K562 (cell line): Measurements from ENCODE around the gene GRIN2A. TPM values are rescaled to one million over a fixed set of nuclear protein-coding genes. Genes with fewer than 3 reads are reported as not detected.

ENCODE experiments used
- ATAC-seq: fragments of 200-7000 bp; cut with Tn5 transposase; 3 replicates; pipeline ENCODE4 v1.9.1; 2020; ENCODE audit warnings: moderate library complexity
- BruUV-seq: library from RNA; stranded (reverse); fragments of 400-500 nt; replicated peaks from 2 replicates; lab custom pipeline; 2021; lab: Mats Ljungman, UMichigan
- CTCF ChIA-PET: fragments of 300-600 bp; formaldehyde crosslinking; extraction: SDS; loops from one replicate; lab custom pipeline; 2021; ENCODE audit warnings: low intra/inter-chr PET ratio; lab: Yijun Ruan, JAX
- POLR2A ChIA-PET: fragments of 300-600, 350-650 bp; sonication (Branson Sonifier 250); formaldehyde crosslinking; extraction: SDS; loops from one replicate; lab custom pipeline; 2021; ENCODE audit warnings: antibody characterized with exemption, inconsistent platforms; lab: Yijun Ruan, JAX
- DNase-seq, 4 experiments: peaks; one replicate each; pipeline versions ENCODE4 v3.0.0 to v3.0.0-alpha.2; 2011 to 2018; ENCODE audit warnings: low spot score in 3 of 4, mixed read lengths in 3 of 4; ENCODE audit errors: extremely low read depth in 1 of 4
- FAIRE-seq: peaks from 2 replicates; lab custom pipeline; 2011; peaks lifted over from hg19 to GRCh38; lab: Jason Lieb, UNC
- H2AFZ ChIP-seq: 2 replicates; pipeline ENCODE4 v1.6.0; 2011; ENCODE audit warnings: low read depth, low read length, control low read depth, inconsistent platforms
- H3K27ac ChIP-seq: fragments of 200-600 bp; 3 replicates; pipeline ENCODE4 v1.8.0; 2011; ENCODE audit warnings: low read depth, mild to moderate bottlenecking, control low read depth, inconsistent platforms, low read length, moderate library complexity, mixed read lengths; ENCODE audit errors: extremely low read depth
- H3K27me3 ChIP-seq, 2 experiments: fragments of 300-600 bp in 1 of 2; 2 replicates in 1 of 2; 3 replicates in 1 of 2; pipeline versions ENCODE4 v1.6.0 to v1.8.0; 2011; ENCODE audit warnings: inconsistent platforms in 2 of 2, low read length in 2 of 2, mild to moderate bottlenecking in 1 of 2, mixed read lengths in 1 of 2, moderate library complexity in 1 of 2; ENCODE audit not compliant: control insufficient read depth in 2 of 2, insufficient read depth in 2 of 2
- H3K36me3 ChIP-seq: fragments of 300-600 bp; 3 replicates; pipeline ENCODE4 v1.8.0; 2011; ENCODE audit warnings: mild to moderate bottlenecking, low read length, inconsistent platforms; ENCODE audit not compliant: control insufficient read depth, insufficient read depth
- H3K4me1 ChIP-seq, 2 experiments: fragments of 200-600 bp in 1 of 2; replicated peaks in 1 of 2; 2 replicates in 1 of 2; 3 replicates in 1 of 2; pipeline versions ENCODE4 v1.5.1 to v1.8.0; 2011; ENCODE audit warnings: inconsistent platforms in 2 of 2, low read length in 2 of 2, mild to moderate bottlenecking in 1 of 2, mixed read lengths in 1 of 2, moderate library complexity in 1 of 2; ENCODE audit not compliant: control insufficient read depth in 2 of 2, insufficient read depth in 2 of 2
- H3K4me2 ChIP-seq: 2 replicates; pipeline ENCODE4 v1.6.1; 2011; ENCODE audit warnings: low read length, control low read depth, inconsistent platforms, mixed read lengths; ENCODE audit not compliant: insufficient read depth
- H3K4me3 ChIP-seq: fragments of 200-600 bp; sonication (generic), shearing (Covaris generic); 2 replicates; pipeline ENCODE4 v1.5.1; 2016; ENCODE audit warnings: control low read depth, inconsistent platforms
- H3K79me2 ChIP-seq: fragments of 200-600 bp; 3 replicates; pipeline ENCODE4 v1.8.0; 2011; ENCODE audit warnings: low read length, inconsistent platforms; ENCODE audit not compliant: control insufficient read depth, insufficient read depth
- H3K9ac ChIP-seq, 2 experiments: 2 replicates each; pipeline versions ENCODE4 v1.6.0 to v1.6.1; 2011; ENCODE audit warnings: low read depth in 2 of 2, low read length in 2 of 2, control low read depth in 1 of 2, inconsistent platforms in 1 of 2, mild to moderate bottlenecking in 1 of 2, mixed read lengths in 1 of 2; ENCODE audit not compliant: insufficient read depth in 1 of 2
- H3K9me1 ChIP-seq: one replicate; pipeline ENCODE4 v1.6.0; 2011; ENCODE audit warnings: inconsistent platforms, mild to moderate bottlenecking, low read length, moderate library complexity; ENCODE audit not compliant: control insufficient read depth, insufficient read depth
- H3K9me3 ChIP-seq: replicated peaks from 2 replicates; pipeline ENCODE4 v1.5.1; 2011; ENCODE audit warnings: low read depth, low read length, inconsistent platforms; ENCODE audit not compliant: control insufficient read depth, insufficient read depth
- H4K20me1 ChIP-seq: replicated peaks from 2 replicates; pipeline ENCODE4 v1.6.1; 2011; ENCODE audit warnings: low read length, inconsistent platforms, mixed read lengths; ENCODE audit not compliant: control insufficient read depth, insufficient read depth
- ARID4B ChIP-seq: sonication (generic); formaldehyde crosslinking; IDR thresholded peaks from 2 replicates; pipeline ENCODE4 v1.8.0; 2022; ENCODE audit warnings: mild to moderate bottlenecking, missing genetic modification reagents
- SPI1 ChIP-seq: IDR thresholded peaks from 2 replicates; pipeline ENCODE4 v1.6.1; 2011; ENCODE audit warnings: low read depth, low read length, control low read depth, borderline replicate concordance
- in situ Hi-C: fragments of 300-500 bp; cut with MboI; formaldehyde crosslinking; loops from 4 replicates; pipeline ENCODE4 v1.15.0; 2018; ENCODE audit warnings: inconsistent platforms, mixed read lengths
- intact Hi-C: fragments of 100-400 bp; cut with micrococcal nuclease; formaldehyde crosslinking; loops from 2 replicates; pipeline ENCODE4 v1.14.2; 2022
- polyA plus RNA-seq, 8 experiments: library from polyadenylated mRNA; depleted of rRNA in 4 of 8; stranded (reverse) in 5 of 8; unstranded in 3 of 8; fragments of >200 nt; fragmentation: Nextera tagmentation in 2 of 8; fragmentation: Illumina TruSeq in 1 of 8; extraction: Ambion mirVana in 2 of 8; extraction: Trizol in 1 of 8; gene quantifications; 2 replicates each; pipeline versions ENCODE4 v1.2.1 to v1.2.3, GENCODE V29; 2011 to 2014; ENCODE audit warnings: inconsistent platforms in 1 of 8, missing spikeins in 1 of 8
- total RNA-seq, 7 experiments: library from RNA; depleted of rRNA in 6 of 7; stranded (reverse); fragments of >200 nt in 6 of 7; fragmentation: Illumina TruSeq in 2 of 7; extraction: Trizol in 2 of 7; gene quantifications; 2 replicates each; pipeline versions ENCODE4 v1.2.1 to v1.2.3, GENCODE V29; 2011 to 2021; ENCODE audit warnings: low replicate concordance in 1 of 7

GRIN2A gene
- total and polyA plus RNA-seq, 9 of the 15 experiments (the other 6 are each of a cell fraction or from before 2014, with no cell fraction given), result not detected

- no peak for TF ChIP-seq ARID4B (CRISPR knock-in tag)
- TF ChIP-seq SPI1, result peak; percentile 91
- ChIA-PET CTCF (no interaction called here), POLR2A (interaction anchor here (0.8 kb wide), 1 partner anchor 22 kb away, joined by 3 read pairs; no protein-coding TSS in a partner anchor)
- ATAC-seq (no peak), DNase-seq (no peak), FAIRE-seq (no peak)
- in situ Hi-C loops, result no loop called here
- Histone ChIP-seq H3K27me3 (no peaks in the 10 kb centered on the region; a peak in 1 of 5 replicates), H3K4me3 (no peak overlapping the region), H3K79me2 (no peaks in the 10 kb centered on the region), H3K9me3 (no peaks in the 10 kb centered on the region), H3K36me3 (no peaks in the 10 kb centered on the region), H3K4me2 (no peak overlapping the region), H4K20me1 (no peaks in the 10 kb centered on the region), H3K9ac (no peak overlapping the region), H3K4me1 (no peaks in the 10 kb centered on the region), H3K9me1 (peaks cover 2% of the 10 kb centered on the region), H3K27ac (no peak overlapping the region), H2AFZ (no peak overlapping the region)
- intact Hi-C loops, result no loop called here
- BruUV-seq, result no TSS peak
These were observed 252.9 kb downstream of the GRIN2A start for GRCh38 chr16:9929313-9929712.
